Activated CD4-positive, alpha-beta T cell treated with anti-CD3 and anti-CD28 coated beads for 24 hours (primary cell): ENCODE results near the gene SMCO1.
"Not testable (repeated sequence)": the region's sequence is repeated elsewhere in the genome, so short reads cannot be mapped to it uniquely, and the experiment has no call there.

Source experiments
- DNase-seq, 2 donors: peaks; one replicate each; pipeline ENCODE4 v3.0.0-alpha.2; 2020; ENCODE audit warnings: low read depth in 2 of 2

Gene SMCO1

GRCh38 chr3:196492080-196492479, 23.1 kb downstream of the SMCO1 start:
- DNase-seq, result no peak

- no peak for DNase-seq
These were observed 25.4 kb downstream of the SMCO1 start for GRCh38 chr3:196489747-196490146.

DNA sequence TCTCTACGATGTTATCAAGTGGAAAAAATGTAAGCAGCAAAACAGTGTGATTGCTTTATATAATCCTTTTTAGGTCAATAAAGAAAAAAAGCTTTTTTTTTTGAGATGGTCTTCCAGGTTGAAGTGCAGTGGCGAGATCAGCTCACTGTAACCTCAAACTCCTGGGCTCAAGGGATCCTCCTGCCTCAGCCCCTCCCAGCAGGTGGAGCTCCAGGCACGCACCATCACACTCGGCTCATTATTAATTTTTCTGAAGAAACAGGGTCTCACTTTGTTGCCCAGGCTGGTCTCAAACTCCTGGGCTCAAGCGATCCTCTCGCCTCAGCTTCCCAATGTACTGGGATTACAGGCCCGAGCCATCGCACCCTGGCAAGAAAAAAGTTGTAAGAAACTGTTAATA, 28.9 kb downstream of the SMCO1 start:
- no peak for DNase-seq

DNA sequence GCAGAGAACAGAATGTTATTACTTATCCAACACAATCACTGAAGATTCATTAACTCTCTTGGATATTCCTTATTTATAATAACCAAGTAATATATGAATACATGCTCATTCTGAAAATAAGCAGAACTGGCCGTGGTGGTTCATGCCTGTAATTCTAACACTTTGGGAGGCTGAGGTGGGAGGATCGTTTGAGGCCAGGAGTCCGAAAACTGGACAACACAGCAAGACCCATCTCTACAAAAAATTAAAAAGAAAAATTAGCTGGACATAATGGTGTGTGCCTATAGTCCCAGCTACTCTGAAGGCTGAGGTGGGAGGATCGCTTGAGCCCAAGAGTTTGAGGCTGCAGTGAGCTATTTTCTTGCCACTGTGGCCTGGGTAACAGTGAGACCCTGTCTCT, 37.5 kb downstream of the SMCO1 start:
- DNase-seq, result no peak

GRCh38 chr3:196472286-196472685, 42.9 kb downstream of the SMCO1 start:
- no peak for DNase-seq

- DNase-seq, result no peak
These were observed 43.6 kb downstream of the SMCO1 start for GRCh38 chr3:196471551-196471950.

GRCh38 chr3:196470182-196470581, 45.0 kb downstream of the SMCO1 start:
- not testable (repeated sequence) for DNase-seq

- no peak for DNase-seq
These were observed 51.3 kb downstream of the SMCO1 start for GRCh38 chr3:196463804-196464203.

DNA sequence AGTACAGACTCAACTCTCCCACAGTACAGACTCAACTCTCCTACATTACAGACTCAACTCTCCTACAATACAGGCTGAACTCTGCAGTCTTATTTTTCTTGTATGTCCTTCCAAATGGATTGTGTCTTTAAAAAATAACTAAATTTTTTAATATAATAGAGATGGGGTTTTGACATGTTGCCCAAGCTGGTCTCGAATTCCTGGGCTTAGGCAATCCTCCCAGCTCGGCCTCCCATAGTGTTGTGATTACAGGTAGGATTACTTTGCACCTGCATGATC, 51.7 kb downstream of the SMCO1 start:
- DNase-seq, result no peak

- not testable (repeated sequence) for DNase-seq
These were observed 52.3 kb downstream of the SMCO1 start for GRCh38 chr3:196462680-196463477.

DNA sequence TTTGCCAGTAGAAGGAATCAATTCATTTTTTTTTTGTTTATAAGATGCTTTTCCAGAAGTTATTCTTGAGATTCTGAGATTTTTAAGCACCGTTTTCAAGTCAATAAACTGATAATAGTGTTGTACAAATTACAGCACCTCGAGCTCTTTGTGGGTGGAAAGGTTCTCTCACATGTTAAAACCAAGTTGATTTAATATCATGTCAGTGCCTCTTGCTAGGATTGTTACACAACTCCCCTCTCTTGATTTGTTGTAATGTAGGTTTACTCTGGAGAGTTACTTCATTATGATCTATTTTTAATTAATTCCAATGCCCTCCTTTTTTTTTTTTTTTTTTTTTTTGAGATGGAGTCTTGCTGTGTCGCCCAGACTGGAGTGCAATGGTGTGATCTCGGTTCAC, 57.1 kb downstream of the SMCO1 start:
- no peak for DNase-seq

DNA sequence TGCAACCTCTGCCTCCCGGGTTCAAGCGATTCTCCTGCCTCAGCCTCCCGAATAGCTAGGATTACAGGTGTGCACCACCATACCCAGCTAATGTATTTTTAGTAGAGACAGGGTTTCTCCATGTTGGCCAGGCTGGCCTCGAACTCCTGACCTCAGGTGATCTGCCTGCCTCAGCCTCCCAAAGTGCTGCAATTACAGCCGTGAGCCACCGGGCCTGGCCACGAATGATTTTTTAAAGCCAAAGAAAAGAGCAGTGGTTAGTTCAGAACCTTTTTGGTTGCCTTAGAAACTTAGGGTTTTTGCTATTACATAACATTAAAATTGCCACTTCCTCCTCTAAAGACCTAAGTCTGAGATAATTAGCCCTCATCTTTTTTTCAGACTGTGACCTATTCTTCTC, 57.7 kb downstream of the SMCO1 start:
- DNase-seq, result not testable (repeated sequence)
